ENCODE measurements around the gene RNF187. TPM values are rescaled to one million over a fixed set of nuclear protein-coding genes. Genes with fewer than 3 reads are reported as not detected.

RNF187 gene
- total RNA-seq, 1 experiment from 2014 or later = 137 TPM

- Histone ChIP-seq H4K20me1 (ENCODE audit: insufficient read depth) (no peaks in the 10 kb centered on the region), H3K4me1 (ENCODE audit: control insufficient read depth in 1 of 2, insufficient read depth in 2 of 2, low read length in 2 of 2) (no peaks in the 10 kb centered on the region), H3K36me3 (ENCODE audit: control insufficient read depth in 1 of 2, insufficient read depth in 2 of 2, low read length in 2 of 2) (peaks cover 4 to 15% of the 10 kb centered on the region in 2 experiments; a peak in 2 of 4 replicates), H3K9me3 (ENCODE audit: control insufficient read depth in 1 of 2, insufficient read depth in 1 of 2, low read depth in 1 of 2, low read length in 2 of 2) (no peaks in the 10 kb centered on the region), H3K27me3 (ENCODE audit: insufficient read depth, low read length) (no peaks in the 10 kb centered on the region), H3K4me3 (replicated peaks in 1 of 2; ENCODE audit: low read depth in 1 of 2, low read length in 2 of 2) (no peak overlapping the region), H3K9ac (ENCODE audit: low read length) (no peak overlapping the region), H3K27ac (ENCODE audit: low read depth, low read length) (no peak overlapping the region), H3K9me2 (ENCODE audit: insufficient read depth) (no peaks in the 10 kb centered on the region), H3K4me2 (ENCODE audit: low read length) (no peak overlapping the region), H3K79me2 (ENCODE audit: insufficient read depth, low read length) (no peaks in the 10 kb centered on the region), H2AFZ (ENCODE audit: low read depth, low read length, poor library complexity, severe bottlenecking) (no peak overlapping the region)
- intact Hi-C loops (cut with micrococcal nuclease) = no loop called here
- DNase-seq (ENCODE audit: low read depth, low spot score) (no peak), ATAC-seq (no peak)
- CTCF ChIA-PET = no interaction called here
- TF ChIP-seq CEBPB (IDR thresholded peaks at IDR 0.05; ENCODE audit: low read depth) (no peak), ATF3 (IDR thresholded peaks at IDR 0.05) (no peak), CBX3 (IDR thresholded peaks at IDR 0.05; ENCODE audit: low read depth) (no peak), EZH2phosphoT487 (IDR thresholded peaks at IDR 0.05; ENCODE audit: borderline replicate concordance) (no peak), POLR2AphosphoS5 (IDR thresholded peaks at IDR 0.05; ENCODE audit: low read depth, low read length) (peak; percentile 53), ZBTB33 (IDR thresholded peaks at IDR 0.05; ENCODE audit: extremely low read depth, insufficient replicate concordance, low read length) (no peak), ZFX (IDR thresholded peaks at IDR 0.05) (no peak)
- RAD21 ChIA-PET (ENCODE audit: low non-redundant PET in 1 of 2, low total read pairs in 2 of 2, uncharacterized antibody in 2 of 2, unreplicated experiment in 2 of 2) = no interaction called here
- POLR2A ChIA-PET = no interaction called here
- no TSS peak for BruUV-seq (replicated peaks)
Measured at GRCh38 chr1:228494970-228495853, 8.0 kb downstream of the RNF187 start.

All from HCT116 (cell line).